H1 (cell line): Measurements from ENCODE around the gene POLL. TPM values are rescaled to one million over a fixed set of nuclear protein-coding genes. Genes with fewer than 3 reads are reported as not detected.

ENCODE experiments used
- CTCF ChIA-PET: fragments of 300-600 bp; sonication (Branson Sonifier 250); formaldehyde crosslinking; loops from one replicate; lab custom pipeline; 2021; ENCODE audit not compliant: partially characterized antibody; lab: Charles Lee
- POLR2A ChIA-PET: fragments of 300-600 bp; sonication (Branson Sonifier 250); formaldehyde crosslinking; loops from one replicate; lab custom pipeline; 2021; ENCODE audit warnings: inconsistent platforms; ENCODE audit not compliant: partially characterized antibody; lab: Charles Lee
- DNase-seq, 2 experiments: peaks; one replicate each; pipeline versions ENCODE4 v3.0.0 to v3.0.0-alpha.2; 2010 to 2022; ENCODE audit warnings: low spot score in 2 of 2, low read depth in 1 of 2, mixed read lengths in 1 of 2
- FAIRE-seq: peaks from 2 replicates; lab custom pipeline; 2011; peaks lifted over from hg19 to GRCh38; lab: Jason Lieb, UNC
- H2AFZ ChIP-seq: 2 replicates; pipeline ENCODE4 v1.8.1; 2012; ENCODE audit warnings: low read length, inconsistent platforms
- H2AK5ac ChIP-seq: 2 replicates; pipeline ENCODE4 v1.6.1; 2013; ENCODE audit warnings: low read depth, low read length
- H2BK120ac ChIP-seq: replicated peaks from 2 replicates; pipeline ENCODE3; 2013; ENCODE audit warnings: low read depth, low read length, inconsistent platforms
- H2BK12ac ChIP-seq: 2 replicates; pipeline ENCODE4 v1.6.1; 2013; ENCODE audit warnings: low read depth, low read length
- H2BK15ac ChIP-seq: 2 replicates; pipeline ENCODE4 v1.6.1; 2013; ENCODE audit warnings: low read length
- H2BK20ac ChIP-seq: 2 replicates; pipeline ENCODE4 v1.6.1; 2013; ENCODE audit warnings: low read length
- H2BK5ac ChIP-seq: 2 replicates; pipeline ENCODE4 v1.6.1; 2013; ENCODE audit warnings: low read depth, low read length
- H3K14ac ChIP-seq: 2 replicates; pipeline ENCODE4 v1.6.1; 2013; ENCODE audit warnings: inconsistent platforms; ENCODE audit not compliant: insufficient read length
- H3K18ac ChIP-seq: 2 replicates; pipeline ENCODE4 v1.6.1; 2013; ENCODE audit warnings: low read length; ENCODE audit errors: extremely low read depth
- H3K23ac ChIP-seq: 2 replicates; pipeline ENCODE4 v1.6.1; 2013; ENCODE audit warnings: inconsistent platforms; ENCODE audit not compliant: insufficient read length
- H3K23me2 ChIP-seq: 2 replicates; pipeline ENCODE4 v1.6.1; 2013; ENCODE audit warnings: low read depth, low read length
- H3K27ac ChIP-seq: 2 replicates; pipeline ENCODE4 v1.6.1; 2011; ENCODE audit warnings: low read depth, low read length, inconsistent platforms
- H3K27me3 ChIP-seq, 4 experiments: replicated peaks in 1 of 4; 1 replicate in 1 of 4; 2 replicates in 3 of 4; pipeline versions ENCODE4 v1.6.1 to v1.8.1; 2011 to 2013; ENCODE audit warnings: low read length in 3 of 4, mild to moderate bottlenecking in 3 of 4, inconsistent platforms in 2 of 4, mixed read lengths in 2 of 4, moderate library complexity in 1 of 4; ENCODE audit not compliant: control insufficient read depth in 3 of 4, insufficient read depth in 3 of 4; ENCODE audit errors: extremely low read depth in 1 of 4
- H3K36me3 ChIP-seq, 4 experiments: 2 replicates each; pipeline versions ENCODE4 v1.6.1 to v1.8.1; 2011 to 2013; ENCODE audit warnings: mild to moderate bottlenecking in 4 of 4, low read length in 3 of 4, moderate library complexity in 2 of 4, control low read depth in 1 of 4, inconsistent platforms in 1 of 4; ENCODE audit not compliant: insufficient read depth in 4 of 4, control insufficient read depth in 2 of 4
- H3K4ac ChIP-seq: replicated peaks from 2 replicates; pipeline ENCODE3; 2013; ENCODE audit warnings: low read length, low read depth, mixed read lengths, inconsistent platforms; ENCODE audit not compliant: insufficient read length
- H3K4me1 ChIP-seq, 4 experiments: replicated peaks in 1 of 4; 1 replicate in 1 of 4; 2 replicates in 3 of 4; pipeline versions ENCODE4 v1.6.1 to v1.8.1; 2011 to 2013; ENCODE audit warnings: low read length in 3 of 4, inconsistent platforms in 2 of 4, mixed read lengths in 1 of 4; ENCODE audit not compliant: insufficient read depth in 4 of 4, control insufficient read depth in 3 of 4
- H3K4me2 ChIP-seq, 2 experiments: 2 replicates each; pipeline versions ENCODE4 v1.6.1 to v1.8.1; 2011 to 2013; ENCODE audit warnings: low read depth in 2 of 2, low read length in 2 of 2, control low read depth in 1 of 2, inconsistent platforms in 1 of 2, mild to moderate bottlenecking in 1 of 2; ENCODE audit not compliant: insufficient read depth in 1 of 2
- H3K4me3 ChIP-seq, 4 experiments: fragments of 200-600, 300-600 bp in 1 of 4; sonication (generic), shearing (Covaris generic), sonication (Bioruptor Twin) in 1 of 4; 2 replicates each; pipeline versions ENCODE4 v1.5.1 to v1.8.1; 2011 to 2016; ENCODE audit warnings: low read length in 4 of 4, low read depth in 3 of 4, control low read depth in 2 of 4, inconsistent platforms in 2 of 4, mild to moderate bottlenecking in 2 of 4, mixed read lengths in 1 of 4, moderate library complexity in 1 of 4; ENCODE audit not compliant: insufficient read depth in 2 of 4; ENCODE audit errors: extremely low read depth in 1 of 4
- H3K56ac ChIP-seq: replicated peaks from 2 replicates; pipeline ENCODE3; 2013; ENCODE audit warnings: low read depth, mild to moderate bottlenecking, mixed read lengths, low read length, inconsistent platforms; ENCODE audit not compliant: insufficient read length
- H3K79me1 ChIP-seq: 2 replicates; pipeline ENCODE4 v1.6.1; 2013; ENCODE audit warnings: low read depth, low read length, control low read depth
- H3K79me2 ChIP-seq, 2 experiments: 2 replicates each; pipeline versions ENCODE4 v1.6.1 to v1.8.1; 2012 to 2013; ENCODE audit warnings: low read length in 2 of 2, mild to moderate bottlenecking in 2 of 2, inconsistent platforms in 1 of 2; ENCODE audit not compliant: insufficient read depth in 2 of 2, control insufficient read depth in 1 of 2
- H3K9ac ChIP-seq, 4 experiments: replicated peaks in 1 of 4; 1 replicate in 1 of 4; 2 replicates in 3 of 4; pipeline versions ENCODE4 v1.6.1 to v1.8.1; 2011 to 2013; ENCODE audit warnings: low read depth in 3 of 4, low read length in 3 of 4, control low read depth in 2 of 4, mild to moderate bottlenecking in 2 of 4, moderate library complexity in 2 of 4, inconsistent platforms in 1 of 4; ENCODE audit errors: extremely low read depth in 1 of 4
- H3K9me3 ChIP-seq, 2 experiments: 2 replicates each; pipeline versions ENCODE4 v1.6.1 to v1.8.1; 2012 to 2013; ENCODE audit warnings: mild to moderate bottlenecking in 2 of 2, moderate library complexity in 2 of 2, control low read depth in 1 of 2, inconsistent platforms in 1 of 2, low read depth in 1 of 2, low read length in 1 of 2, mixed read lengths in 1 of 2; ENCODE audit not compliant: insufficient read depth in 2 of 2
- H4K20me1 ChIP-seq, 2 experiments: replicated peaks in 1 of 2; 2 replicates each; pipeline versions ENCODE3 to v1.8.1; 2011 to 2013; ENCODE audit warnings: inconsistent platforms in 2 of 2, low read length in 2 of 2, mild to moderate bottlenecking in 1 of 2; ENCODE audit not compliant: insufficient read depth in 2 of 2, control insufficient read depth in 1 of 2
- H4K5ac ChIP-seq: 2 replicates; pipeline ENCODE4 v1.6.1; 2013; ENCODE audit warnings: low read length, low read depth, mixed read lengths, inconsistent platforms; ENCODE audit not compliant: insufficient read length
- H4K8ac ChIP-seq: 2 replicates; pipeline ENCODE4 v1.8.0; 2013; ENCODE audit warnings: mild to moderate bottlenecking, moderate library complexity, low read length, inconsistent platforms; ENCODE audit not compliant: insufficient read depth; ENCODE audit errors: extremely low read depth
- H4K91ac ChIP-seq: replicated peaks from 2 replicates; pipeline ENCODE3; 2013; ENCODE audit warnings: low read length, mixed read lengths, inconsistent platforms; ENCODE audit not compliant: insufficient read length
- WGBS, 2 experiments: shearing (Covaris generic) in 1 of 2; methylation state at CpG; one replicate each; pipeline versions ENCODE4 v1.1.6 to v1.1.7; 2013 to 2015; ENCODE audit warnings: low lambda C conversion rate in 2 of 2, mixed read lengths in 2 of 2, inconsistent platforms in 1 of 2, low coverage in 1 of 2, missing lambda C conversion rate in 1 of 2; ENCODE audit not compliant: insufficient replicate concordance in 2 of 2, insufficient coverage in 1 of 2, insufficient read length in 1 of 2; ENCODE audit errors: extremely low coverage in 1 of 2, missing lambda C conversion rate in 1 of 2; 5-methylcytosine and 5-hydroxymethylcytosine counted together
- polyA plus RNA-seq, 7 experiments: library from polyadenylated mRNA; depleted of rRNA in 3 of 7; stranded (reverse) in 5 of 7; unstranded in 2 of 7; fragments of >200 nt in 5 of 7; fragments of 200-250 nt in 2 of 7; gene quantifications; 1 replicate in 5 of 7; 2 replicates in 1 of 7; 4 replicates in 1 of 7; pipeline versions ENCODE4 v1.2.1 to v1.2.3, GENCODE V29; 2011 to 2013; ENCODE audit warnings: missing spikeins in 2 of 7, mixed read lengths in 2 of 7
- total RNA-seq: library from RNA; stranded (reverse); fragmentation: NEBNext Ultra II Directional; extraction: Animal tissue kit (Norgen Biotek cat#: 25700); gene quantifications from 2 replicates; pipeline ENCODE4 v1.2.1, GENCODE V29; 2021

The POLL gene
- total and polyA plus RNA-seq, 2 of the 8 experiments (the other 6 are each of a cell fraction or from before 2014, with no cell fraction given) = 26.1 to 45.9 TPM

GRCh38 chr10:101585841-101586240 is 2.2 kb downstream of the POLL start:
- H4K20me1 ChIP-seq = peaks cover 0 to 3% of the 10 kb centered on the region in 2 experiments
- H3K14ac ChIP-seq = no peak overlapping the region
- no peak overlapping the region for H2BK120ac ChIP-seq
- H2BK12ac ChIP-seq = no peak overlapping the region
- ChIA-PET POLR2A (interaction anchor here (1.4 to 5.2 kb wide), 2 partner anchors 9 to 198 kb away, joined by 3 to 42 read pairs; partner anchors contain the start of gene NPM3), CTCF (interaction anchor here (0.7 to 5.7 kb wide), 7 partner anchors 15 to 195 kb away, joined by 3 to 30 read pairs (median 3); no protein-coding TSS in a partner anchor)
- no peak overlapping the region for H4K8ac ChIP-seq
- no peak for DNase-seq
- no peak overlapping the region for H3K4ac ChIP-seq
- H3K23ac ChIP-seq = no peak overlapping the region
- no peak for FAIRE-seq
- H3K27ac ChIP-seq = no peak overlapping the region
- H3K79me1 ChIP-seq = no peaks in the 10 kb centered on the region; the same call in 1 of the 2 replicates
- peaks cover 0 to 17% (median 2%) of the 10 kb centered on the region in 4 experiments; a peak in 3 of 8 replicates for H3K36me3 ChIP-seq
- no peak overlapping the region for H3K18ac ChIP-seq
- 86% methylated on average over 9 of the region's 9 CpGs; no CpG with 5 or more reads in 1 of the 2 experiments for WGBS, 2 experiments
- H3K23me2 ChIP-seq = peaks cover 8% of the 10 kb centered on the region
- H3K56ac ChIP-seq = no peak overlapping the region
- no peak overlapping the region for H3K9ac ChIP-seq
- H3K4me1 ChIP-seq = peaks cover 4 to 13% (median 7%) of the 10 kb centered on the region in 4 experiments
- no peak overlapping the region for H2AFZ ChIP-seq
- no peak overlapping the region for H2BK20ac ChIP-seq
- no peak overlapping the region for H2BK15ac ChIP-seq
- H3K4me2 ChIP-seq = no peak overlapping the region; a peak in 1 of 4 replicates
- no peaks in the 10 kb centered on the region for H3K9me3 ChIP-seq
- H3K27me3 ChIP-seq = no peaks in the 10 kb centered on the region
- H4K91ac ChIP-seq = no peak overlapping the region
- no peak overlapping the region for H2BK5ac ChIP-seq
- H4K5ac ChIP-seq = no peak overlapping the region
- peaks cover 0 to 8% of the 10 kb centered on the region in 2 experiments; a peak in 1 of 4 replicates for H3K79me2 ChIP-seq
- H3K4me3 ChIP-seq = no peak overlapping the region
- H2AK5ac ChIP-seq = no peak overlapping the region
